WTC11 (cell line): ENCODE measurements around the gene KCNT2. TPM values are rescaled to one million over a fixed set of nuclear protein-coding genes. Genes with fewer than 3 reads are reported as not detected.

Experiments
- ATAC-seq: fragments of 200-7000 bp; cut with Tn5 transposase; 2 replicates; pipeline ENCODE4 v1.10.0; 2021; ENCODE audit warnings: mild to moderate bottlenecking, moderate library complexity
- CTCF ChIA-PET: fragments of 300-600 bp; sonication (Branson Sonifier 250); formaldehyde crosslinking; loops from one replicate; lab custom pipeline; 2021; ENCODE audit warnings: antibody characterized with exemption; lab: Charles Lee
- POLR2A ChIA-PET: fragments of 350-600 bp; sonication (Branson Sonifier 250); formaldehyde crosslinking; loops from one replicate; lab custom pipeline; 2021; ENCODE audit warnings: antibody characterized with exemption; lab: Charles Lee
- DNase-seq: peaks from one replicate; pipeline ENCODE4 v3.0.0; 2021; ENCODE audit warnings: low spot score
- H3K27ac Mint-ChIP-seq: 2 replicates; pipeline ENCODE4 v1.8.0; 2021; ENCODE audit warnings: mixed read lengths
- H3K27me3 Mint-ChIP-seq: 2 replicates; pipeline ENCODE4 v1.8.0; 2021; ENCODE audit warnings: low read depth, mild to moderate bottlenecking, moderate library complexity, mixed read lengths
- H3K36me3 Mint-ChIP-seq: 2 replicates; pipeline ENCODE4 v1.8.0; 2021; ENCODE audit warnings: mixed read lengths
- H3K4me1 Mint-ChIP-seq: 2 replicates; pipeline ENCODE4 v1.8.0; 2022; ENCODE audit warnings: mixed read lengths
- H3K4me3 Mint-ChIP-seq: 2 replicates; pipeline ENCODE4 v1.8.0; 2021; ENCODE audit warnings: mild to moderate bottlenecking, moderate library complexity, mixed read lengths
- H3K9me3 Mint-ChIP-seq: 2 replicates; pipeline ENCODE4 v1.8.0; 2021; ENCODE audit warnings: mixed read lengths
- ATF6 ChIP-seq: sonication (generic); formaldehyde crosslinking; IDR thresholded peaks from 2 replicates; pipeline ENCODE4 v1.8.1; 2023; ENCODE audit warnings: mild to moderate bottlenecking, missing genetic modification reagents
- CREB1 ChIP-seq: sonication (generic); formaldehyde crosslinking; IDR thresholded peaks from 2 replicates; pipeline ENCODE4 v1.8.0; 2023; ENCODE audit warnings: mild to moderate bottlenecking, missing genetic modification reagents
- CREM ChIP-seq: sonication (generic); formaldehyde crosslinking; IDR thresholded peaks from 2 replicates; pipeline ENCODE4 v1.8.1; 2022; ENCODE audit warnings: mild to moderate bottlenecking, missing genetic modification reagents, moderate library complexity
- E2F5 ChIP-seq: sonication (generic); formaldehyde crosslinking; IDR thresholded peaks from 2 replicates; pipeline ENCODE4 v1.8.1; 2022; ENCODE audit warnings: mild to moderate bottlenecking, moderate library complexity, missing genetic modification reagents
- FOXP1 ChIP-seq: sonication (generic); formaldehyde crosslinking; IDR thresholded peaks from 2 replicates; pipeline ENCODE4 v1.8.0; 2022; ENCODE audit warnings: missing genetic modification reagents, mild to moderate bottlenecking, moderate library complexity, borderline replicate concordance
- GRHL2 ChIP-seq: fragments of 250-450 bp; sonication (Bioruptor Pico); IDR thresholded peaks from 2 replicates; pipeline ENCODE4 v1.8.0; 2022; ENCODE audit warnings: mild to moderate bottlenecking, moderate library complexity; ENCODE audit not compliant: insufficient replicate concordance, severe bottlenecking
- HMGXB4 ChIP-seq: sonication (generic); formaldehyde crosslinking; IDR thresholded peaks from 2 replicates; pipeline ENCODE4 v1.8.1; 2023; ENCODE audit warnings: mild to moderate bottlenecking, moderate library complexity, missing genetic modification reagents
- JAZF1 ChIP-seq: fragments of 250-450 bp; sonication (Bioruptor Pico); IDR thresholded peaks from 2 replicates; pipeline ENCODE4 v1.9.0; 2021; ENCODE audit warnings: moderate library complexity, mild to moderate bottlenecking, inconsistent platforms
- KAT7 ChIP-seq: sonication (generic); formaldehyde crosslinking; IDR thresholded peaks from 2 replicates; pipeline ENCODE4 v1.8.1; 2023; ENCODE audit warnings: missing genetic modification reagents, mild to moderate bottlenecking, borderline replicate concordance
- MAX ChIP-seq: sonication (generic); formaldehyde crosslinking; IDR thresholded peaks from 2 replicates; pipeline ENCODE4 v1.8.0; 2022; ENCODE audit warnings: mild to moderate bottlenecking, missing genetic modification reagents
- NR3C1 ChIP-seq: sonication (generic); formaldehyde crosslinking; conservative IDR thresholded peaks from 2 replicates; pipeline ENCODE4 v1.8.1; 2023; ENCODE audit warnings: low read depth, mild to moderate bottlenecking, missing genetic modification reagents
- SMAD3 ChIP-seq: sonication (generic); formaldehyde crosslinking; IDR thresholded peaks from 2 replicates; pipeline ENCODE4 v1.8.0; 2022; ENCODE audit warnings: missing genetic modification reagents, mild to moderate bottlenecking, borderline replicate concordance
- SMAD4 ChIP-seq: sonication (generic); formaldehyde crosslinking; IDR thresholded peaks from 2 replicates; pipeline ENCODE4 v1.8.0; 2022; ENCODE audit warnings: mild to moderate bottlenecking, missing genetic modification reagents
- TEAD1 ChIP-seq: sonication (generic); formaldehyde crosslinking; IDR thresholded peaks from 2 replicates; pipeline ENCODE4 v1.8.0; 2022; ENCODE audit warnings: mild to moderate bottlenecking, missing genetic modification reagents
- ZBTB21 ChIP-seq: sonication (generic); formaldehyde crosslinking; IDR thresholded peaks from 2 replicates; pipeline ENCODE4 v1.8.1; 2023; ENCODE audit warnings: mild to moderate bottlenecking, missing genetic modification reagents, borderline replicate concordance
- ZNF281 ChIP-seq: sonication (generic); formaldehyde crosslinking; IDR thresholded peaks from 2 replicates; pipeline ENCODE4 v1.8.0; 2023; ENCODE audit warnings: mild to moderate bottlenecking, missing genetic modification reagents
- total RNA-seq: library from RNA; stranded (reverse); gene quantifications from 3 replicates; pipeline ENCODE4 v1.2.3, GENCODE V29; 2021
- TF ChIP-seq, protein P1 (sequence below): sonication (generic); formaldehyde crosslinking; IDR thresholded peaks from 2 replicates; pipeline ENCODE4 v1.8.1; 2023; ENCODE audit warnings: mild to moderate bottlenecking, missing genetic modification reagents, moderate library complexity
- TF ChIP-seq, protein P2 (sequence below): sonication (generic); formaldehyde crosslinking; conservative IDR thresholded peaks from 2 replicates; pipeline ENCODE4 v1.8.1; 2023; ENCODE audit warnings: mild to moderate bottlenecking, low read depth, missing genetic modification reagents, moderate library complexity
- TF ChIP-seq, protein P3 (sequence below): fragments of 250-450 bp; sonication (Bioruptor Pico); IDR thresholded peaks from 2 replicates; pipeline ENCODE4 v1.8.0; 2021; ENCODE audit warnings: mild to moderate bottlenecking

KCNT2 gene
- total RNA-seq, 1 experiment from 2014 or later: 11.6 TPM

DNA sequence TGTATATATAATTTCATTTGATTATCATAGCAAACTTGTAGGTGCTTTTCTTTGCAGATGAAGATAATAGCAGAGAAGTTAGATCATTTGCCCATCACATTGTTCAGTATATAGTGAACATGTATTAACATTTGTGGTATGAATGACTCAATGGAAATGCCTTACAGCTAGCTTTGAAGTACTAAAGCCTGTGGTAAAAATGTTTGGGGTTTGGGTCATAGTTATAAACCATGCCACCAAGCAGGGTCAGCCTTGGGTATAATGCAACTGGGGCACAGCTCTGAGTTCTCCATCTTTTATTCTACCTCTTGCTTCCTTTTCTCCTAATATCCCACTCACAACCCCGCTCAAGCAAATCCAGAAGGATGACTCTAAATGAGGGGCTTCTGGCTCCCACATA, 141.6 kb downstream of the KCNT2 start (continued):
- TF ChIP-seq GRHL2: no peak
- TF ChIP-seq ATF6 (CRISPR knock-in tag): no peak
- TF ChIP-seq, protein P1, sequence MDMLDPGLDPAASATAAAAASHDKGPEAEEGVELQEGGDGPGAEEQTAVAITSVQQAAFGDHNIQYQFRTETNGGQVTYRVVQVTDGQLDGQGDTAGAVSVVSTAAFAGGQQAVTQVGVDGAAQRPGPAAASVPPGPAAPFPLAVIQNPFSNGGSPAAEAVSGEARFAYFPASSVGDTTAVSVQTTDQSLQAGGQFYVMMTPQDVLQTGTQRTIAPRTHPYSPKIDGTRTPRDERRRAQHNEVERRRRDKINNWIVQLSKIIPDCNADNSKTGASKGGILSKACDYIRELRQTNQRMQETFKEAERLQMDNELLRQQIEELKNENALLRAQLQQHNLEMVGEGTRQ (CRISPR knock-in tag): no peak
- no peak for TF ChIP-seq CREM

DNA sequence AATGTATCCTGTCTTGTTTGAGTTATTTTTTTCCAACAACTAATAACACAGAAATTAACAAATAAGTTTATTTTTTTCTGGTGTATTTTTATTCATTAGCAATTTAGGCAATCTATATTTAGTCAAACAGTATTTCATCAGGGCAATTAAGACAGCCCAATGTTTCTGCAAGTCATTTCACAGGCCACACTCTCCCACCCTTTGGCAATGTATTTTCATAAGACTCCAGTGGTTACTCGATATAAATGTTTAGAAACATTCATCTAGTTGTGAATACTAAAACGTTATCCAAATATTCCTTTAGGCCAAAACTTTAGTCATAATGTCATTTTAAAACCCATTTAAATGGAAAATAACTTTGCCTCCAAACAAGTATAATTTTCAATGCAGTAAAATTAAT, 142.1 kb downstream of the KCNT2 start:
- ChIA-PET CTCF (no interaction called here), POLR2A (no interaction called here)
- Mint-ChIP-seq H3K9me3 (peaks cover 1% of the 10 kb centered on the region; the same call in 1 of the 2 replicates), H3K4me1 (no peaks in the 10 kb centered on the region), H3K27ac (no peak overlapping the region), H3K4me3 (no peak overlapping the region), H3K27me3 (no peaks in the 10 kb centered on the region), H3K36me3 (no peaks in the 10 kb centered on the region)
- ATAC-seq (no peak), DNase-seq (no peak)
- TF ChIP-seq NR3C1 (CRISPR knock-in tag) (no peak), TEAD1 (no peak), MAX (CRISPR knock-in tag) (no peak), CREB1 (no peak), FOXP1 (CRISPR knock-in tag) (no peak), KAT7 (CRISPR knock-in tag) (no peak), ZNF281 (CRISPR knock-in tag) (no peak), ZBTB21 (CRISPR knock-in tag) (no peak), JAZF1 (CRISPR knock-in tag) (no peak), E2F5 (CRISPR knock-in tag) (no peak), SMAD4 (CRISPR knock-in tag) (no peak), SMAD3 (CRISPR knock-in tag) (no peak), HMGXB4 (CRISPR knock-in tag) (no peak)
- TF ChIP-seq, protein P2, sequence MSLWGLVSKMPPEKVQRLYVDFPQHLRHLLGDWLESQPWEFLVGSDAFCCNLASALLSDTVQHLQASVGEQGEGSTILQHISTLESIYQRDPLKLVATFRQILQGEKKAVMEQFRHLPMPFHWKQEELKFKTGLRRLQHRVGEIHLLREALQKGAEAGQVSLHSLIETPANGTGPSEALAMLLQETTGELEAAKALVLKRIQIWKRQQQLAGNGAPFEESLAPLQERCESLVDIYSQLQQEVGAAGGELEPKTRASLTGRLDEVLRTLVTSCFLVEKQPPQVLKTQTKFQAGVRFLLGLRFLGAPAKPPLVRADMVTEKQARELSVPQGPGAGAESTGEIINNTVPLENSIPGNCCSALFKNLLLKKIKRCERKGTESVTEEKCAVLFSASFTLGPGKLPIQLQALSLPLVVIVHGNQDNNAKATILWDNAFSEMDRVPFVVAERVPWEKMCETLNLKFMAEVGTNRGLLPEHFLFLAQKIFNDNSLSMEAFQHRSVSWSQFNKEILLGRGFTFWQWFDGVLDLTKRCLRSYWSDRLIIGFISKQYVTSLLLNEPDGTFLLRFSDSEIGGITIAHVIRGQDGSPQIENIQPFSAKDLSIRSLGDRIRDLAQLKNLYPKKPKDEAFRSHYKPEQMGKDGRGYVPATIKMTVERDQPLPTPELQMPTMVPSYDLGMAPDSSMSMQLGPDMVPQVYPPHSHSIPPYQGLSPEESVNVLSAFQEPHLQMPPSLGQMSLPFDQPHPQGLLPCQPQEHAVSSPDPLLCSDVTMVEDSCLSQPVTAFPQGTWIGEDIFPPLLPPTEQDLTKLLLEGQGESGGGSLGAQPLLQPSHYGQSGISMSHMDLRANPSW (CRISPR knock-in tag): no peak
- TF ChIP-seq, protein P3, sequence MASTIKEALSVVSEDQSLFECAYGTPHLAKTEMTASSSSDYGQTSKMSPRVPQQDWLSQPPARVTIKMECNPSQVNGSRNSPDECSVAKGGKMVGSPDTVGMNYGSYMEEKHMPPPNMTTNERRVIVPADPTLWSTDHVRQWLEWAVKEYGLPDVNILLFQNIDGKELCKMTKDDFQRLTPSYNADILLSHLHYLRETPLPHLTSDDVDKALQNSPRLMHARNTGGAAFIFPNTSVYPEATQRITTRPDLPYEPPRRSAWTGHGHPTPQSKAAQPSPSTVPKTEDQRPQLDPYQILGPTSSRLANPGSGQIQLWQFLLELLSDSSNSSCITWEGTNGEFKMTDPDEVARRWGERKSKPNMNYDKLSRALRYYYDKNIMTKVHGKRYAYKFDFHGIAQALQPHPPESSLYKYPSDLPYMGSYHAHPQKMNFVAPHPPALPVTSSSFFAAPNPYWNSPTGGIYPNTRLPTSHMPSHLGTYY (CRISPR knock-in tag): no peak
